Spleen (tissue), 7 donors: ENCODE data around the gene SMIM33.

Experiments
- CTCF ChIP-seq, 11 experiments: fragments of 200-600 bp in 7 of 11; fragments of 450-650 bp in 4 of 11; sonication (generic) in 4 of 11; IDR thresholded peaks in 8 of 11; conservative IDR thresholded peaks in 3 of 11; 1 replicate in 7 of 11; 2 replicates in 4 of 11; pipeline versions ENCODE4 v1.4.0 to v1.8.0; 2016 to 2021; ENCODE audit warnings: antibody characterized with exemption in 11 of 11, inconsistent platforms in 4 of 11, mild to moderate bottlenecking in 1 of 11
- POLR2A ChIP-seq, 3 donors: fragments of 450-650 bp; IDR thresholded peaks; one replicate each; pipeline ENCODE4 v1.5.1; 2017; ENCODE audit warnings: antibody characterized with exemption in 3 of 3, mild to moderate bottlenecking in 1 of 3
- donor health status: DM: no; HTN: no; CAD: no; lungs with moderate emphysema.
- donor health status: DM: no; HTN: no; CAD: no.
- donor health status: DM: no; HTN: no; CAD: no.

- no peak for TF ChIP-seq CTCF (IDR thresholded peaks at IDR 0.05 in 8 of 11, conservative IDR thresholded peaks at IDR 0.05 in 3 of 11)
- TF ChIP-seq POLR2A (IDR thresholded peaks at IDR 0.05): no peak
These were observed 19.6 kb upstream of the SMIM33 start for GRCh38 chr5:139451176-139451575.
